SK-N-SH (cell line): ENCODE results near the gene HMGXB4. TPM values are rescaled to one million over a fixed set of nuclear protein-coding genes. Genes with fewer than 3 reads are reported as not detected.

Source experiments
- CTCF ChIA-PET: fragments of 300-600, 350-600 bp; formaldehyde crosslinking; extraction: SDS; loops from one replicate; lab custom pipeline; 2021; lab: Yijun Ruan, JAX
- POLR2A ChIA-PET: fragments of 350-600 bp; sonication (Branson Sonifier 250); formaldehyde crosslinking; extraction: SDS; loops from one replicate; lab custom pipeline; 2020; ENCODE audit warnings: antibody characterized with exemption, inconsistent platforms; lab: Yijun Ruan, JAX
- DNase-seq: peaks from one replicate; pipeline ENCODE4 v3.0.0; 2012
- H2AFZ ChIP-seq: fragments of 200-600 bp; sonication (generic); 2 replicates; pipeline ENCODE4 v1.8.1; 2016; ENCODE audit warnings: antibody characterized with exemption, mild to moderate bottlenecking, low read depth
- H3F3A ChIP-seq: fragments of 200-600 bp; sonication (generic); replicated peaks from 2 replicates; pipeline ENCODE3; 2016; ENCODE audit warnings: antibody characterized with exemption, mild to moderate bottlenecking; ENCODE audit not compliant: insufficient read depth
- H3K27ac ChIP-seq, 2 experiments: fragments of 200-500 bp in 1 of 2; fragments of 200-600 bp in 1 of 2; sonication (Bioruptor generic) in 1 of 2; sonication (generic), shearing (Covaris generic) in 1 of 2; 2 replicates each; pipeline versions ENCODE4 v1.5.1 to v1.6.1; 2014 to 2016; ENCODE audit warnings: low read depth in 2 of 2, inconsistent platforms in 1 of 2, low read length in 1 of 2, mild to moderate bottlenecking in 1 of 2, mixed read lengths in 1 of 2
- H3K27me3 ChIP-seq: fragments of 200-600 bp; sonication (generic), shearing (Covaris generic); 2 replicates; pipeline ENCODE4 v1.6.1; 2016; ENCODE audit warnings: mixed run types; ENCODE audit not compliant: insufficient read depth
- H3K36me3 ChIP-seq, 2 experiments: fragments of 200-500 bp in 1 of 2; fragments of 200-600 bp in 1 of 2; sonication (Bioruptor generic) in 1 of 2; sonication (generic) in 1 of 2; replicated peaks in 1 of 2; 2 replicates each; pipeline versions ENCODE3 to v1.5.1; 2014 to 2016; ENCODE audit warnings: low read length in 1 of 2, mild to moderate bottlenecking in 1 of 2; ENCODE audit not compliant: insufficient read depth in 2 of 2, control insufficient read depth in 1 of 2
- H3K4me1 ChIP-seq, 2 experiments: fragments of 200-500 bp in 1 of 2; fragments of 200-600 bp in 1 of 2; sonication (Bioruptor generic) in 1 of 2; sonication (generic), shearing (Covaris generic) in 1 of 2; 2 replicates each; pipeline versions ENCODE4 v1.5.1 to v1.6.1; 2014 to 2016; ENCODE audit warnings: low read depth in 1 of 2, low read length in 1 of 2, mixed run types in 1 of 2; ENCODE audit not compliant: insufficient read depth in 2 of 2, control insufficient read depth in 1 of 2
- H3K4me2 ChIP-seq: fragments of 200-600 bp; sonication (generic), shearing (Covaris generic); 2 replicates; pipeline ENCODE4 v1.6.1; 2017; ENCODE audit warnings: mixed run types
- H3K4me3 ChIP-seq, 2 experiments: fragments of 200-500 bp in 1 of 2; fragments of 200-600 bp in 1 of 2; sonication (Bioruptor generic) in 1 of 2; sonication (generic), shearing (Covaris generic) in 1 of 2; 2 replicates each; pipeline versions ENCODE4 v1.5.1 to v1.8.1; 2014 to 2016; ENCODE audit warnings: low read depth in 2 of 2, inconsistent platforms in 1 of 2, low read length in 1 of 2, mild to moderate bottlenecking in 1 of 2, mixed read lengths in 1 of 2, moderate library complexity in 1 of 2
- H3K79me2 ChIP-seq: fragments of 200-600 bp; sonication (generic); 2 replicates; pipeline ENCODE4 v1.8.1; 2017; ENCODE audit warnings: mild to moderate bottlenecking; ENCODE audit not compliant: insufficient read depth
- H3K9ac ChIP-seq: fragments of 200-600 bp; sonication (generic); 2 replicates; pipeline ENCODE4 v1.6.1; 2017; ENCODE audit warnings: mixed run types
- H3K9me2 ChIP-seq: fragments of 200-600 bp; sonication (generic); 2 replicates; pipeline ENCODE4 v1.6.1; 2017; ENCODE audit warnings: mixed run types
- H3K9me3 ChIP-seq: fragments of 200-600 bp; sonication (generic); 2 replicates; pipeline ENCODE4 v1.6.1; 2017; ENCODE audit warnings: mixed run types, mild to moderate bottlenecking, moderate library complexity
- H4K20me1 ChIP-seq: fragments of 200-600 bp; sonication (generic); 2 replicates; pipeline ENCODE4 v1.6.1; 2017; ENCODE audit warnings: mild to moderate bottlenecking, mixed run types; ENCODE audit not compliant: insufficient read depth
- ELF1 ChIP-seq: IDR thresholded peaks from 2 replicates; pipeline ENCODE4 v1.4.0; 2012
- EP300 ChIP-seq, 2 experiments: IDR thresholded peaks; 2 replicates each; pipeline versions ENCODE4 v1.4.0 to v1.6.1; 2012; ENCODE audit warnings: borderline replicate concordance in 1 of 2, low read depth in 1 of 2, low read length in 1 of 2
- EZH2phosphoT487 ChIP-seq: fragments of 200-600 bp; sonication (generic); IDR thresholded peaks from 2 replicates; pipeline ENCODE4 v1.6.1; 2017; ENCODE audit warnings: low read depth, mixed run types, mild to moderate bottlenecking, antibody characterized with exemption, moderate library complexity, borderline replicate concordance
- FOSL2 ChIP-seq: IDR thresholded peaks from 2 replicates; pipeline ENCODE4 v1.4.0; 2012; ENCODE audit warnings: low read depth, mild to moderate bottlenecking, moderate library complexity, borderline replicate concordance
- GATA2 ChIP-seq: sonication (generic); formaldehyde crosslinking; IDR thresholded peaks from 2 replicates; pipeline ENCODE4 v1.5.0; 2020; ENCODE audit warnings: mild to moderate bottlenecking, missing genetic modification reagents
- NFIC ChIP-seq: IDR thresholded peaks from 2 replicates; pipeline ENCODE4 v1.4.0; 2012; ENCODE audit warnings: borderline replicate concordance
- POLR2AphosphoS5 ChIP-seq: IDR thresholded peaks from 2 replicates; pipeline ENCODE4 v1.6.1; 2012; ENCODE audit warnings: low read depth, low read length
- RCOR1 ChIP-seq: fragments of 150-350 bp; IDR thresholded peaks from 2 replicates; pipeline ENCODE4 v1.6.1; 2017; ENCODE audit warnings: antibody characterized with exemption, low read length
- RFX5 ChIP-seq: IDR thresholded peaks from 2 replicates; pipeline ENCODE4 v1.6.1; 2012; ENCODE audit warnings: mild to moderate bottlenecking, improper control_type of control experiment, low read length
- RXRA ChIP-seq: IDR thresholded peaks from 2 replicates; pipeline ENCODE4 v1.4.0; 2012; ENCODE audit warnings: low read depth, mild to moderate bottlenecking, borderline replicate concordance
- TCF12 ChIP-seq: IDR thresholded peaks from 2 replicates; pipeline ENCODE4 v1.4.0; 2012
- TEAD4 ChIP-seq: IDR thresholded peaks from 2 replicates; pipeline ENCODE4 v1.4.0; 2012; ENCODE audit warnings: mild to moderate bottlenecking, borderline replicate concordance; ENCODE audit not compliant: insufficient read depth
- USF1 ChIP-seq: IDR thresholded peaks from 2 replicates; pipeline ENCODE4 v1.4.0; 2012; ENCODE audit warnings: low read depth, borderline replicate concordance
- WGBS: methylation state at CpG from one replicate; pipeline ENCODE4 v1.1.6; 2017; ENCODE audit warnings: low lambda C conversion rate; 5-methylcytosine and 5-hydroxymethylcytosine counted together
- polyA plus RNA-seq, 3 experiments: library from polyadenylated mRNA; depleted of rRNA; stranded (reverse); fragments of >200 nt; gene quantifications; 2 replicates each; pipeline ENCODE4 v1.2.3, GENCODE V29; 2012
- TF ChIP-seq, protein P1 (sequence below): fragments of 150-350 bp; IDR thresholded peaks from 2 replicates; pipeline ENCODE4 v1.6.1; 2016; ENCODE audit warnings: mild to moderate bottlenecking, low read depth, low read length
- TF ChIP-seq, protein P2 (sequence below): IDR thresholded peaks from 2 replicates; pipeline ENCODE4 v1.6.1; 2012; ENCODE audit warnings: mild to moderate bottlenecking, low read depth, low read length, moderate library complexity

HMGXB4 gene
- polyA plus RNA-seq, 1 of the 3 experiments (the other 2 are of a cell fraction): 16.5 TPM

GRCh38 chr22:35269630-35270029 is 12.3 kb downstream of the HMGXB4 start:
- Histone ChIP-seq H3K4me2 (no peak overlapping the region), H3K9me2 (no peaks in the 10 kb centered on the region), H3K4me3 (no peak overlapping the region), H2AFZ (no peak overlapping the region), H4K20me1 (peaks cover 5% of the 10 kb centered on the region; the same call in 1 of the 2 replicates), H3K79me2 (peaks cover 61% of the 10 kb centered on the region), H3K27me3 (no peaks in the 10 kb centered on the region), H3K4me1 (no peaks in the 10 kb centered on the region), H3K9me3 (no peaks in the 10 kb centered on the region), H3K27ac (no peak overlapping the region), H3K9ac (no peak overlapping the region), H3K36me3 (peaks cover 59 to 68% of the 10 kb centered on the region in 2 experiments), H3F3A (peaks cover 1% of the 10 kb centered on the region)
- POLR2A ChIA-PET: no interaction called here
- CTCF ChIA-PET: no interaction called here
- 94% methylated on average over 3 of the region's 3 CpGs for WGBS
- TF ChIP-seq RCOR1 (no peak), RFX5 (no peak), TEAD4 (no peak), EP300 (IDR thresholded peaks at IDR 0.05; ENCODE audit: borderline replicate concordance in 1 of 2, low read depth in 1 of 2, low read length in 1 of 2) (no peak), NFIC (no peak), USF1 (no peak), ELF1 (no peak), FOSL2 (no peak), TCF12 (no peak)
- TF ChIP-seq, protein P1, sequence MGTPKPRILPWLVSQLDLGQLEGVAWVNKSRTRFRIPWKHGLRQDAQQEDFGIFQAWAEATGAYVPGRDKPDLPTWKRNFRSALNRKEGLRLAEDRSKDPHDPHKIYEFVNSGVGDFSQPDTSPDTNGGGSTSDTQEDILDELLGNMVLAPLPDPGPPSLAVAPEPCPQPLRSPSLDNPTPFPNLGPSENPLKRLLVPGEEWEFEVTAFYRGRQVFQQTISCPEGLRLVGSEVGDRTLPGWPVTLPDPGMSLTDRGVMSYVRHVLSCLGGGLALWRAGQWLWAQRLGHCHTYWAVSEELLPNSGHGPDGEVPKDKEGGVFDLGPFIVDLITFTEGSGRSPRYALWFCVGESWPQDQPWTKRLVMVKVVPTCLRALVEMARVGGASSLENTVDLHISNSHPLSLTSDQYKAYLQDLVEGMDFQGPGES: no peak
- no peak for DNase-seq

DNA sequence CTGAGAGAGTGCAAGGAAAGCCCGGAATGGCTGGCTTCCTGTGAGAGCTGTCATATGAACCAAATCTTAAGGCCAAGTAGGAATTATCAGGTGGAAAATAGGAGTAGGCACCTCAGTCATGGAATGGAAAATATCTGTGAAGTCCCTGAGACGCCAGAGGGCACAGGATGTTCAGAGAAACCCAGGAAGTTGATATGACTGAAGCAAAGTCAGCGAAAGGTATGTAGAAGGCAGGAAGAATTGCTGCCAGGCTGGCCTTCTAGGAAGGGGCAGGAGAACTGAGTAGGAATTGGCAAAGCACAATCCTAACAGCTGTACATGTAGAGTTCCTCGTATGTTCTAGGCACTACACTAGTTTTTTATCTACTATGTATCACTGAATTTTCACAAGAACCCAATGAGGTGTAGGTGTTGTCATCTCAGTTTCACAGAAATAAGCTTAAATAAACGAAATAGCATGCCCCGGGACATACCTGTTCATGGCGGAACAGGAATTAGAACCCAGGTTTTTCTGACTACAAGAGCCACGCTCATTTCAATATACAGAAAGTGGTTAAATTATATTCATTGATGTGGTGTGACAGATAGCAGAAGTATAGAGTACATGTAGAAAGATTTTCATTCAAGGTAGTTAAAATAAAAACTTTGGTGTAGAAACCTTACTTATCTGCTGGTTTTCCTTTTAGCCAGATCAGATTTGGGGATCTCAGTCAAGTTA is 17.0 kb downstream of the HMGXB4 start:
- WGBS: 94% methylated on average over 8 of the region's 8 CpGs
- no peak overlapping the region for H3K4me3 ChIP-seq
- no peak for DNase-seq
- no peak overlapping the region for H2AFZ ChIP-seq
- no peak overlapping the region for H3K9ac ChIP-seq
- H3K36me3 ChIP-seq: peaks cover 33 to 43% of the 10 kb centered on the region in 2 experiments
- ChIA-PET CTCF (no interaction called here), POLR2A (no interaction called here)
- H3K4me2 ChIP-seq: no peak overlapping the region
- H3K9me2 ChIP-seq: no peaks in the 10 kb centered on the region
- no peaks in the 10 kb centered on the region for H3K27me3 ChIP-seq
- H3K4me1 ChIP-seq: peaks cover 0 to 5% of the 10 kb centered on the region in 2 experiments; a peak in 1 of 4 replicates
- no peaks in the 10 kb centered on the region; the same call in 1 of the 2 replicates for H4K20me1 ChIP-seq
- peaks cover 16% of the 10 kb centered on the region for H3F3A ChIP-seq
- H3K27ac ChIP-seq: no peak overlapping the region
- H3K9me3 ChIP-seq: no peaks in the 10 kb centered on the region
- TF ChIP-seq NFIC (no peak), TEAD4 (no peak), USF1 (no peak), GATA2 (CRISPR knock-in tag) (no peak), RXRA (no peak), EZH2phosphoT487 (no peak), ELF1 (no peak), POLR2AphosphoS5 (no peak)
- TF ChIP-seq, protein P2, sequence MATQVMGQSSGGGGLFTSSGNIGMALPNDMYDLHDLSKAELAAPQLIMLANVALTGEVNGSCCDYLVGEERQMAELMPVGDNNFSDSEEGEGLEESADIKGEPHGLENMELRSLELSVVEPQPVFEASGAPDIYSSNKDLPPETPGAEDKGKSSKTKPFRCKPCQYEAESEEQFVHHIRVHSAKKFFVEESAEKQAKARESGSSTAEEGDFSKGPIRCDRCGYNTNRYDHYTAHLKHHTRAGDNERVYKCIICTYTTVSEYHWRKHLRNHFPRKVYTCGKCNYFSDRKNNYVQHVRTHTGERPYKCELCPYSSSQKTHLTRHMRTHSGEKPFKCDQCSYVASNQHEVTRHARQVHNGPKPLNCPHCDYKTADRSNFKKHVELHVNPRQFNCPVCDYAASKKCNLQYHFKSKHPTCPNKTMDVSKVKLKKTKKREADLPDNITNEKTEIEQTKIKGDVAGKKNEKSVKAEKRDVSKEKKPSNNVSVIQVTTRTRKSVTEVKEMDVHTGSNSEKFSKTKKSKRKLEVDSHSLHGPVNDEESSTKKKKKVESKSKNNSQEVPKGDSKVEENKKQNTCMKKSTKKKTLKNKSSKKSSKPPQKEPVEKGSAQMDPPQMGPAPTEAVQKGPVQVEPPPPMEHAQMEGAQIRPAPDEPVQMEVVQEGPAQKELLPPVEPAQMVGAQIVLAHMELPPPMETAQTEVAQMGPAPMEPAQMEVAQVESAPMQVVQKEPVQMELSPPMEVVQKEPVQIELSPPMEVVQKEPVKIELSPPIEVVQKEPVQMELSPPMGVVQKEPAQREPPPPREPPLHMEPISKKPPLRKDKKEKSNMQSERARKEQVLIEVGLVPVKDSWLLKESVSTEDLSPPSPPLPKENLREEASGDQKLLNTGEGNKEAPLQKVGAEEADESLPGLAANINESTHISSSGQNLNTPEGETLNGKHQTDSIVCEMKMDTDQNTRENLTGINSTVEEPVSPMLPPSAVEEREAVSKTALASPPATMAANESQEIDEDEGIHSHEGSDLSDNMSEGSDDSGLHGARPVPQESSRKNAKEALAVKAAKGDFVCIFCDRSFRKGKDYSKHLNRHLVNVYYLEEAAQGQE: no peak
- TF ChIP-seq, protein P1: no peak
- H3K79me2 ChIP-seq: peaks cover 66% of the 10 kb centered on the region
